ENCODE data around the gene CEP20.
"Not testable (repeated sequence)": the region's sequence is repeated elsewhere in the genome, so short reads cannot be mapped to it uniquely, and the experiment has no call there.

Gene CEP20, protein sequence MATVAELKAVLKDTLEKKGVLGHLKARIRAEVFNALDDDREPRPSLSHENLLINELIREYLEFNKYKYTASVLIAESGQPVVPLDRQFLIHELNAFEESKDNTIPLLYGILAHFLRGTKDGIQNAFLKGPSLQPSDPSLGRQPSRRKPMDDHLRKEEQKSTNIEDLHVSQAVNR

DNA sequence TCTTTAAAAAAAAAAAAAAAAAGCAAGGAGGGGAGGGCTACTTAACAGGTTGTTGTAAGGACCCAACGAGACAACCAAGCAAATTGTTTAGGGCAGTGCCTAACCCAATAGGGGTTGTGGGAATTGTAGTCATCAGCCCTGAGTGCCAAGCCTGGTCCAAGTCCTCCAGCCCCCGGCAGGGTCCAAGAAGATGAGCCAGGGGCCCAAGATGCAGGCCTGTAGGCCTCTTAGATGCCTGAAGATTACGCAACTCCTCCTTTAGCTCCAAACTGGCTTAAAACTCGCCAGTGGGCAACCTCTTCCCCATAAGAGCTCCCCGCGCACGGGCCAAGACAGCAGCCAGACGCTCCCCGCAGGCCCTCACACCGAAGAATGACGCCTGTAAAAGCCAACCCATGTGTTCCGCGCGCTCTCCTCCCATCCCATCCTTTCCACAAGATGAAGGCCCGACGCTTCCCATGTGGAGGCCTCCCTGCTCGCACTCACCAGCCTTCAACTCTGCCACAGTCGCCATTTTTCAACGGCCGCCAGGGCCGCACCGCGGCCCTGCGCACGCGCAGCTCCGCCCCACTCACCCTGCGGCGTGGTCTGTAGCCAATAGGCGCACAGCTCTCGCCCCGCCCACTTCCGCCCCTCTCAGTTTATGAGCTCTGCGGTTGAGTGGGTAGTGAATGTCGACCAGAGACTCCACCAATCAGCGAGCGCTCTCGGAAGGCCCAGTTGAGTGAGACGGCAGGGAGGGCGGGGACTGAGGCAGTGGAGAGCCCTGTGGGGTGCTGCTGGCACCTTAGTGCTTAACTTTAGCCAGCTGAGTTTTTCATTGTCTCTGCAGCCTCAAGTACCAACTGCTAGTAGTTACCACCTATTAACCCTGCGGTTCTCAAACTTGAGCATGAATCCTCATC lies at the start of gene CEP20:
Gene CEP20, minus strand, starts transcription at position 532 of the 905 bp plus-strand sequence. Its CDS starts 18 bp downstream, at position 514.
- FAIRE-seq (peak; percentile 94), DNase-seq (ENCODE audit: insufficient read length, low spot score) (peak; percentile 95)
- TF ChIP-seq POLR2A (IDR thresholded peaks at IDR 0.05; ENCODE audit: low read depth, low read length), result peak; percentile 60

DNA sequence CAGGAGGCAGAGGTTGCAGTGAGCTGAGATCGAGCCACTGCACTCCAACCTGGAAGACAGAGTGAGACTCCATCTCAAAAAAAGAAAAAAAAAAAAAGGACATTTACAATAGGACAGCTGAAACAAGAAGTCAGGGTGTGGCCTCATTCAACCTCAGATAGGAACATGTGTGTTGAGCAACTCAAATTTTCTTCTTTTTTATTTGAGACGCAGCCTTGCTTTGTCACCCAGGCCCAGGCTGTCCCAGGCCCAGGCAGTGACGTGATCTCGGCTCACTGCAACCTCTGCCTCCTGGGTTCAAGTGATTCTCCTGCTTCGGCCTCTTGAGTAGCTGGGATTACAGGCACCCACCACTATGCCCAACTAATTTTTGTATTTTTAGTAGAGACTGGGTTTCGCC lies 48.4 kb upstream of the CEP20 start:
- DNase-seq (ENCODE audit: insufficient read length, low spot score); FAIRE-seq: not testable (repeated sequence)

DNA sequence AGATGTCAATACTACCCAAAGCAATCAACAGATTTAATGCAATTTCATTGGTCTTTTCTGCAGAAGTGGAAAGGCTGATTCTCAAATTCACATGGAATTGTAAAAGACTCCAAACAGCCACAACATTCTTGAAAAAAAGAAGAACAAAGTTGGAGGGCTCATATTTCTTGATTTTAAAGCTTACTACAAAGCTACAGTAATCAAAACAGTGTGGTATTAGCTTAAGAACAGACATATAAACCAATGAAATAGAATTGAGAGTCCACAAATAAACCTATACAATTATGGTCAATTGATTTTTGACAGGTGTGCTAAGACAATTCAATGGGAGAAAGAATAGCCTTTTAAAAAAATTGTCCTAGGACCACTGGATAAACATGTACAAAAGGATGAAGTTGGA lies 46.6 kb upstream of the CEP20 start:
- no peak for TF ChIP-seq POLR2A (IDR thresholded peaks at IDR 0.05; ENCODE audit: low read depth, low read length)
- FAIRE-seq, result no peak
- no peak for DNase-seq (ENCODE audit: insufficient read length, low spot score)

DNA sequence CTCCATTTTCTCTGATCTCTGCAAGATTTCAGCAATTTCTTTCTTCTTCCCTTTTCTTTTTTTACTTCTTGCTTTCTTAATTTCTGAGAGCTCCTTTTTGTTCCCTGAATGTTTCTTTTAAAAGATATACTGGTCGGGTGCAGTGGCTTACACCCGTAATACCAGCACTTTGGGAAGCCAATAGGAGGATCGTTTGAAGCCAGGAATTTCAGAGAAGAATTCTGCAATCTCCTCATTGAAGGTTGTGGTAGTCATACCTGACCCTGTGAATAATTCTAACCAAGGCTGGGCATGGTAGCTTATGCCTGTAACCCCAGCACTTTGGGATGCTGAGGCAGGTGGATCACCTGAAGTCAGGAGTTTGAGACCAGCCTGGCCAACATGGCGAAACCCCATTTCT lies 45.4 kb upstream of the CEP20 start:
- FAIRE-seq, result no peak
- no peak for TF ChIP-seq POLR2A (IDR thresholded peaks at IDR 0.05; ENCODE audit: low read depth, low read length)
- DNase-seq (ENCODE audit: insufficient read length, low spot score), result no peak

DNA sequence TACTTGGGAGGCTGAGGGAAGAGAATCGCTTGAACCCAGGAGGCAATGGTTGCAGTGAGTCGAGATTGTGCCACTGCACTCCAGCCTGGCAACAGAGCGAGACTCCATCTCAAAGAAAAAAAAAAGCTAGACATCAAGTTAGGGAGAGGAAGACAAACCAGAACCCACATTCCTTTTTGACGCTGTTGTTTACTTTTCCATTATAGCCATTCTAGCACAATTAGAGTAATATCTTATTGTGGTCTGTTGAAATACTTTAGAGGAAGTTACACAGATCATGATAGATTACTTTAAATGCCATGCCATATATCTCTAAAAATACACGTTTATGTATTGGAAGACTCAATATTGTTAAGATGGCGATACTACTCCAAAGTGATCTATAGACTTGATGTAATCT lies 44.5 kb upstream of the CEP20 start:
- TF ChIP-seq POLR2A (IDR thresholded peaks at IDR 0.05; ENCODE audit: low read depth, low read length), result no peak
- DNase-seq (ENCODE audit: insufficient read length, low spot score) (no peak), FAIRE-seq (no peak)

DNA sequence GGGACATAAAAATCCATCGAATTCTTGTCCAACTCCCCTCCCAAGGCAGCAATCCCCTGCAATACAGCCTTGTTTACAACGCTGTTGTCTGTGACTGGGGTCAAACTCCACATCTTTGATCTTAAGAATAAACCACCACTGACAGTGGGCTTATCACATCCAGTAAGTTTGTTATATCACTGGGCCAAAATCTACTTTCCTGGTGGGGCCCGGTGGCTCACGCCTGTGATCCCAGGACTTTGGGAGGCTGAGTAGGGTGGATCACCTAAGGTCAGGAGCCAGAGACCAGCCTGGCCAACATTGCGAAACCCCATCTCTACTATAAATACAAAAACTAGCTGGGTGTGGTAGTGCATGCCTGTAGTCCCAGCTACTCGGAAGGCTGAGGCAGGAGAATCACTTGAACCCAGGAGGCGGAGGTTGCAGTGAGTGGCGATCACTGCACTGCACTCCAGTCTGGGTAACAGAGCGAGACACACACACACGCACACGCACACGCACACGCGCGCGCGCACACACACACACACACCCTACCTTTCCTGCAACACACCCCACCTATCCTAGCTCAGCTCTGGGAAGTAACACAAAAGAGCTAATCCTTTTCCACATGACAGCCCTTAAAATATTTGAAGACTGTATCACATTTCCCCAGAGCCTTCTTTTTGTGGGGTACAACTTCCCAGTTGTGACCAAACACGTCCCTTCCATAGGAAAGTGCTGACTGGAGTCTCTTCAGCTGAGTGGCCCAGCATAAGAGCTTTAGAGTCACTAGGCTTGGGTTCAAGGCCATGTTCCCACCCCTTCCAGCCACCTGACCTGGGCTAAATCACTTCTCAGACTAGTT lies 40.1 kb upstream of the CEP20 start:
- DNase-seq (ENCODE audit: insufficient read length, low spot score) (no peak), FAIRE-seq (no peak)
- TF ChIP-seq POLR2A (IDR thresholded peaks at IDR 0.05; ENCODE audit: low read depth, low read length), result no peak

DNA sequence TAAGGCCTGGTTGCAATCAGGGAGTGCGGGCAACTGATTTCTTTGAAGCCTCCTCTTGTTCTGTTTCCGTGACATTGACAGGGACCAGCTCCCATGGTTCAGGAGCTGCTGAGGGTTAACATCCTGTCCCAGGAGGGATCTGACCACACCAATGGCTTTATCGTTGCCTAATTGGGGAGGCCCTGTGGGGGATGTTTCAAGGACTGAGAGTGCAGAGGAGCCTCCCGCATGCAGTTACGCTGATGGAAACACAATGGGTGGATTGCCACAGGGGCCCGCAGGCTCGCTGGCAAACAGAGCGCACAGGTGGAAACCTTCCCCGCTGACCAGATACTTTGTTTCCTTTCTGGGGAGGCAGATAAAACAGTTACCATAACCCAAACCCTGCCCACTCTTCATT lies 37.2 kb upstream of the CEP20 start:
- no peak for TF ChIP-seq POLR2A (IDR thresholded peaks at IDR 0.05; ENCODE audit: low read depth, low read length)
- FAIRE-seq (no peak), DNase-seq (ENCODE audit: insufficient read length, low spot score) (no peak)

DNA sequence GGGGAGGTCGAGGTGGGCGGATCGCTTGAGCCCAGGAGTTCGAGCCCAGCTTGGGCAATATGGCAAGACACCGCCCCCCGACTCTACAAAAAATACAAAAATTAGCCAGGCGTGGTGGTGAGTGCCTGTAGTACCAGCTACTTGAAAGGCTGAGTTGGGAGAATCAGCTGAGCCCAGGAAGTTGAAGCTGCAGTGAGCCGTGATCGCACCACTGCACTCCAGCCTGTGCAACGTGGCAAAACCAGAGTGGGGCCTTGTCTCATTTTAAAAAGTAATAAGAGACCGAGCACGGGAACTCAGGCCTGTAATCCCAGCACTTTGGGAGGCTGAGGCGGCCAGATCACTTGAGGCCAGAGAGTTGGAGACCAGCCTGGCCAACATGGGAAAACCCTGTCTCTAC lies 36.6 kb upstream of the CEP20 start:
- no peak for DNase-seq (ENCODE audit: insufficient read length, low spot score)
- FAIRE-seq, result no peak
- no peak for TF ChIP-seq POLR2A (IDR thresholded peaks at IDR 0.05; ENCODE audit: low read depth, low read length)

DNA sequence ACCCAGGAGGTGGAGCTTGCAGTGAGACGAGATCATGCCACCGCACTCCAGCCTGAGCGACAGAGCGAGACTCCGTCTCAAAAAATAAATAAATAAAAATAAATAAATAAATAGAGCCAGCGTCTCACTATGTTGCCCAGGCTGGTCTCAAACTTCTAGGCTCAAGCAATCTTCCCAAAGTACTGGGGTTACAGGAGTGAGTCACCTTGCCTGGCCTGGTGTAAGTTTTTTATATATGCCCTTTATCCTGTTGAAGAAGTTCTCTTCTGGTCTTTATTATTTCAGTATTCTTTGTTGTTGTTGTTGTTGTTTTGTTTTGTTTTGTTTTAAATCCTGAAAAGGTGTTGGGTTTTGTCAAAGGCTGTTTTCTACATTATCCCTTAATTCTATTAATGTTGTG lies 30.9 kb upstream of the CEP20 start:
- no peak for FAIRE-seq
- no peak for TF ChIP-seq POLR2A (IDR thresholded peaks at IDR 0.05; ENCODE audit: low read depth, low read length)
- DNase-seq (ENCODE audit: insufficient read length, low spot score), result no peak

DNA sequence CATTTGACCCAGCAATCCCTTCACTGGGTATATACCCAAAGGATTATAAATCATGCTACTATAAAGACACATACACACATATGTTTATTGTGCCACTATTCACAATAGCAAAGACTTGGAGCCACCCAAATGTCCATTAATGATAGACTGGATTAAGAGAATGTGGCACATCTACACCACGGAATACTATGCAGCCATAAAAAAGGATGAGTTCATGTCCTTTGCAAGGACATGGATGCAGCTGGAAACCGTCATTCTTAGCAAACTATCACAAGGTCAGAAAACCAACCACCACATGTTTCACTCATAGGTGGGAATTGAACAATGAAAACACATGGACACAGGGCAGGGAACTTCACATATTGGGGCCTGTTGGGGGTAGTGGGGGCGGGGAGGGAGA lies 29.9 kb upstream of the CEP20 start:
- DNase-seq (ENCODE audit: insufficient read length, low spot score); FAIRE-seq: not testable (repeated sequence)

DNA sequence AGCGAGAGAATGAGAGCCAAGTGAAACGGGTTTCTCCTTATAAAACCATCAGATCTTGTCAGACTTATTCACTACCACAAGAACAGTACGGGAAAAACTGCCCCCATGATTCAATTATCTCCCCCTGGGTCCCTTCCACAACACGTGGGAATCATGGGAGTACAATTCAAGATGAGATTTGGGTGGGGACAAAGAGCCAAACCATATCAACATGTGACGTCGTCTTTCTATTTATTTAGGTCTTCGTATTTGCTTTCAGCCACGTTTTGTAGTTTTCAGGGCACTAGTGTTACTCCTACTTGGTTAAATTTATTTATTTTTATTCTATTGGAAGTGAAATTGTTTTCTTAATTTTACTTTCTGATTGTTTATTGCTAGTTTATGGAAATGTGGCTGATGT lies 27.9 kb upstream of the CEP20 start:
- FAIRE-seq, result no peak
- no peak for TF ChIP-seq POLR2A (IDR thresholded peaks at IDR 0.05; ENCODE audit: low read depth, low read length)
- no peak for DNase-seq (ENCODE audit: insufficient read length, low spot score)

DNA sequence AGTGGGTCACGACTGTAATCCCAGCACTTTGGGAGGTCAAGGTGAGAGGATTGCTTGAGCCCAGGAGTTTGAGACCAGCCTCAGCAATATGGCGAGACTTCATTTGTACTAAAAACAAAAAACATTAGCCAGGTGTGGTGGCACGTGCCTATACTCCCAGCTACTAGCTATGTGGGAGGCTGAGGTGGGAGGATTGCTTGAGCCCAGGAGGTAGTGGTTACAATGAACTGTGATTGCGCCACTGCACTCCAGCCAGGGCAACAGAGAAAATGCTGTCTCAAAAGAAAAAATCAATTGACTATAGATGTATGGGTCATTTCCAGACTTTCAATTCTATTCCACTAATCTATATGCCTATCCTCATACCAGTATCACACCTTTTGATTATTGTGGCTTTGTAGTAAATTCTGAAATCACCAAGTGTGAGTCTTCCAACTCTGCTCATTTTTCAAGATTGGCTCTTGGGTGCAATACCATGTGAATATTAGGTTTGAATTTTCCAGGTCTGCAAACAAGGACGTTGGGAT lies 27.2 kb upstream of the CEP20 start:
- no peak for FAIRE-seq
- TF ChIP-seq POLR2A (IDR thresholded peaks at IDR 0.05; ENCODE audit: low read depth, low read length), result no peak
- no peak for DNase-seq (ENCODE audit: insufficient read length, low spot score)

DNA sequence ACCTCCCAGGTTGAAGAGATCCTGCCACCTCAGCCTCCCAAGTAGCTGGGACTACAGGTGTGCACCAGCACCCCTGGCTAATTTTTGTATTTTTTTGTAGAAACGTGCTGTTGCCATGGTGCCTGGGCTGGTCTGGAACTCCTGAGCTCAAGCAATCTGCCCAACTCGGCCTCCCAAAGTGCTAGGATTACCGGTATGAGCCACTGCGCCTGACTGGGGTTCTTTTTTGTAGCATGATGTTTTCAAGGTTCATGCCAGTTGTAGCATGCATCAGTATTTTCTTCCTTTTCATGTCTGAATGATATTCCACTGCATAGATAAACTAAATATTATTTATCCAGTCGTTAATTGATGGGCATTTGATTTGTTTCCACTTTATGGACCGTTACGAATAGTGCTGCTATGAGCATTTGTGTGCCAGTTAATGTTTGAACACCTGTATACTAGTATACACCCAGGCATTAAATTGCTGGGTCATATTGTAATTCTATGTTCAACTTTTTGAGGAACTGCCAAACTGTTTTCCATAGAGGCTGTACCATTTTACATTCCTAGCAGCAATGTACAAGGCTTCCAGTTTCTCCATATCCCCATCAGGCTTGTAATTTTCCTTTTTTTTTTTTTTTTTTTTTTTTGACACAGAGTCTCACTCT lies 24.8 kb upstream of the CEP20 start:
- FAIRE-seq (no peak), DNase-seq (ENCODE audit: insufficient read length, low spot score) (no peak)
- TF ChIP-seq POLR2A (IDR thresholded peaks at IDR 0.05; ENCODE audit: low read depth, low read length), result no peak

DNA sequence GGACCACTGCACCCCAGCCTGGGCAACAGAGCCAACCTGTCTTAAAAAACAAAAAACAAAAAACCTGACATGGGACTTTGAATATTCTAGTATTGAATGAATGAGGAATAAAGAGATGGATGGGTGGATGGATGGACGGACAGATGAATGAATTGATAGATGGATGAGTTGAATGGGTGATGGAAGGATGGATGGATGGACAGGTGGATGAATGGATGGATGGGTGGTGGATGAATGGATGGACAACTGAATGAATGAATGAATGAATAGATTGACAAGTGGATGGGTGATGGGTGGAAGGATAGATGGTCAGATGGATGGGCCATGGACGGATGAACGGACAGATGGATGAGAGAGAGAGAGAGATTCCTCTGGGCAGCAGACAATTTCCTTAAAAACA lies 22.8 kb upstream of the CEP20 start:
- TF ChIP-seq POLR2A (IDR thresholded peaks at IDR 0.05; ENCODE audit: low read depth, low read length), result no peak
- FAIRE-seq, result no peak
- DNase-seq (ENCODE audit: insufficient read length, low spot score), result no peak
